C4-2B (cell line): ENCODE measurements around the gene CEP295NL.
"Not testable (repeated sequence)": the region's sequence is repeated elsewhere in the genome, so short reads cannot be mapped to it uniquely, and the experiment has no call there.

Experiments
- H3K27ac ChIP-seq: fragments of 450-650 bp; 2 replicates; pipeline ENCODE4 v1.5.1; 2017
- CTCF ChIP-seq: fragments of 450-650 bp; conservative IDR thresholded peaks from 2 replicates; pipeline ENCODE4 v1.5.1; 2017; ENCODE audit warnings: mild to moderate bottlenecking
- ZFX ChIP-seq: fragments of 450-650 bp; IDR thresholded peaks from 2 replicates; pipeline ENCODE4 v1.6.1; 2017

Gene CEP295NL

GRCh38 chr17:78917451-78918275 lies 14.7 kb upstream of the CEP295NL start:
- TF ChIP-seq ZFX, result no peak
- TF ChIP-seq CTCF, result no peak
- no peak overlapping the region for H3K27ac ChIP-seq

- no peak overlapping the region for H3K27ac ChIP-seq
- no peak for TF ChIP-seq CTCF
- TF ChIP-seq ZFX, result no peak
Observed at GRCh38 chr17:78915872-78916632, 13.1 kb upstream of the CEP295NL start.

- H3K27ac ChIP-seq, result no peak overlapping the region
- no peak for TF ChIP-seq CTCF
- no peak for TF ChIP-seq ZFX
Observed at GRCh38 chr17:78913115-78913514, 10.1 kb upstream of the CEP295NL start.

GRCh38 chr17:78912082-78912481 lies 9.1 kb upstream of the CEP295NL start:
- TF ChIP-seq ZFX (no peak), CTCF (no peak)
- H3K27ac ChIP-seq, result no peak overlapping the region

- H3K27ac ChIP-seq, result not testable (repeated sequence)
Observed at GRCh38 chr17:78911543-78911942, 8.5 kb upstream of the CEP295NL start.

GRCh38 chr17:78910497-78911284 lies 7.7 kb upstream of the CEP295NL start:
- no peak overlapping the region for H3K27ac ChIP-seq
- TF ChIP-seq ZFX (no peak), CTCF (no peak)

GRCh38 chr17:78908426-78908825 lies 5.4 kb upstream of the CEP295NL start:
- no peak for TF ChIP-seq ZFX
- TF ChIP-seq CTCF, result no peak
- H3K27ac ChIP-seq, result no peak overlapping the region
